ENCODE results near the gene ALG1. TPM values are rescaled to one million over a fixed set of nuclear protein-coding genes. Genes with fewer than 3 reads are reported as not detected.

The ALG1 gene
- total and polyA plus RNA-seq, 2 of the 13 experiments (the other 11 are each of a cell fraction or from before 2014, with no cell fraction given): 43.3 to 75.6 TPM

DNA sequence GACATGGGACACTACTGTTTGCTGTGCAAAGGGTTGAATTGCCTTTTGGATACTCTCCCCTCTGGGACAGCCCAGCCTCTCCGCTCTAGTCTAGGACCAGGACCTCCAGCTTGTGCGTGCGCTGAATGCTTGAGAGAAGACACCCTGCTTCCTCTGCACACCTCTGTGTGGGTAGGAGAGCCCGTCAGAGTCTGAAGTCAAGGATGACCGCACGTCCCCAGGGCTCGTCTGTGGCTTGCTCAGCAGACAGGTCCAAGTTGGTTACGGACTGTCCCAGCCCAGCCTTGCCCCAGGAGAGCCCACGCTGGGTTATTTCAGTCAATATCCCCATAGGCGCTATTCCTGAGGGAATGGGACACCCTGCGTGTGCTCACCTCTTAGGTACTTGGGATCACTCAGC lies 9.6 kb upstream of the ALG1 start:
- no TSS peak for BruUV-seq (replicated peaks)

More for the DNA sequence above, 9.6 kb upstream of the ALG1 start:
- FAIRE-seq: no peak
- no peak for TF ChIP-seq KLF9 (CRISPR knock-in tag; IDR thresholded peaks at IDR 0.05; ENCODE audit: low read depth)
- TF ChIP-seq FOXC1 (CRISPR knock-in tag; IDR thresholded peaks at IDR 0.05; ENCODE audit: borderline replicate concordance): no peak
- TF ChIP-seq ZNF343 (CRISPR knock-in tag; IDR thresholded peaks at IDR 0.05): no peak
- TF ChIP-seq, protein P1, sequence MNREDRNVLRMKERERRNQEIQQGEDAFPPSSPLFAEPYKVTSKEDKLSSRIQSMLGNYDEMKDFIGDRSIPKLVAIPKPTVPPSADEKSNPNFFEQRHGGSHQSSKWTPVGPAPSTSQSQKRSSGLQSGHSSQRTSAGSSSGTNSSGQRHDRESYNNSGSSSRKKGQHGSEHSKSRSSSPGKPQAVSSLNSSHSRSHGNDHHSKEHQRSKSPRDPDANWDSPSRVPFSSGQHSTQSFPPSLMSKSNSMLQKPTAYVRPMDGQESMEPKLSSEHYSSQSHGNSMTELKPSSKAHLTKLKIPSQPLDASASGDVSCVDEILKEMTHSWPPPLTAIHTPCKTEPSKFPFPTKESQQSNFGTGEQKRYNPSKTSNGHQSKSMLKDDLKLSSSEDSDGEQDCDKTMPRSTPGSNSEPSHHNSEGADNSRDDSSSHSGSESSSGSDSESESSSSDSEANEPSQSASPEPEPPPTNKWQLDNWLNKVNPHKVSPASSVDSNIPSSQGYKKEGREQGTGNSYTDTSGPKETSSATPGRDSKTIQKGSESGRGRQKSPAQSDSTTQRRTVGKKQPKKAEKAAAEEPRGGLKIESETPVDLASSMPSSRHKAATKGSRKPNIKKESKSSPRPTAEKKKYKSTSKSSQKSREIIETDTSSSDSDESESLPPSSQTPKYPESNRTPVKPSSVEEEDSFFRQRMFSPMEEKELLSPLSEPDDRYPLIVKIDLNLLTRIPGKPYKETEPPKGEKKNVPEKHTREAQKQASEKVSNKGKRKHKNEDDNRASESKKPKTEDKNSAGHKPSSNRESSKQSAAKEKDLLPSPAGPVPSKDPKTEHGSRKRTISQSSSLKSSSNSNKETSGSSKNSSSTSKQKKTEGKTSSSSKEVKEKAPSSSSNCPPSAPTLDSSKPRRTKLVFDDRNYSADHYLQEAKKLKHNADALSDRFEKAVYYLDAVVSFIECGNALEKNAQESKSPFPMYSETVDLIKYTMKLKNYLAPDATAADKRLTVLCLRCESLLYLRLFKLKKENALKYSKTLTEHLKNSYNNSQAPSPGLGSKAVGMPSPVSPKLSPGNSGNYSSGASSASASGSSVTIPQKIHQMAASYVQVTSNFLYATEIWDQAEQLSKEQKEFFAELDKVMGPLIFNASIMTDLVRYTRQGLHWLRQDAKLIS (CRISPR knock-in tag; IDR thresholded peaks at IDR 0.05): no peak
- TF ChIP-seq CBFB (CRISPR knock-in tag; IDR thresholded peaks at IDR 0.05): no peak
- TF ChIP-seq PRPF4 (IDR thresholded peaks at IDR 0.05; ENCODE audit: low read depth, low read length, poor library complexity, severe bottlenecking): no peak
- TF ChIP-seq RARA (CRISPR knock-in tag; IDR thresholded peaks at IDR 0.05): no peak
- ATAC-seq: no peak
- Histone ChIP-seq H3K9me3 (ENCODE audit: low read length) (no peaks in the 10 kb centered on the region), H2AFZ (ENCODE audit: low read length) (no peak overlapping the region), H4K20me1 (ENCODE audit: insufficient read depth, low read length) (no peaks in the 10 kb centered on the region), H3K79me2 (ENCODE audit: insufficient read depth, low read length) (no peaks in the 10 kb centered on the region), H3K36me3 (replicated peaks in 1 of 2; ENCODE audit: control insufficient read depth in 1 of 2, insufficient read depth in 2 of 2, low read length in 2 of 2) (no peaks in the 10 kb centered on the region), H3K27me3 (ENCODE audit: control insufficient read depth in 1 of 2, insufficient read depth in 2 of 2, low read length in 2 of 2) (peaks cover 0 to 21% of the 10 kb centered on the region in 2 experiments; a peak in 2 of 5 replicates), H3K9ac (ENCODE audit: insufficient read depth, low read depth, low read length) (no peak overlapping the region), H3K4me1 (ENCODE audit: insufficient read depth, low read length) (peaks cover 21% of the 10 kb centered on the region), H3K4me2 (ENCODE audit: low read depth, low read length) (no peak overlapping the region), H3K27ac (ENCODE audit: extremely low read length, insufficient read depth, low read length) (no peak overlapping the region), H3K4me3 (replicated peaks in 1 of 3; ENCODE audit: insufficient read depth in 1 of 3, low read depth in 2 of 3, low read length in 3 of 3) (no peak overlapping the region)
- no peak for DNase-seq (ENCODE audit: low spot score)
- intact Hi-C loops (cut with micrococcal nuclease; ENCODE audit: unreplicated experiment): no loop called here
- POLR2A ChIA-PET: no interaction called here
- CTCF ChIA-PET (ENCODE audit: low intra/inter-chr PET ratio, low total read pairs): no interaction called here
- in situ Hi-C loops (cut with HindIII; ENCODE audit: extremely low pct_ligation_motif_present, low pct_unique_long_range_greater_than_20kb): no loop called here
- WGBS (ENCODE audit: low lambda C conversion rate): 66% methylated on average over 7 of the region's 11 CpGs
